H1 (cell line): ENCODE results near the gene MOB1B. TPM values are rescaled to one million over a fixed set of nuclear protein-coding genes. Genes with fewer than 3 reads are reported as not detected.

ENCODE experiments used
- BCL11A ChIP-seq, 2 experiments: IDR thresholded peaks; one replicate each; pipeline ENCODE4 v1.6.1; 2011; ENCODE audit warnings: low read depth in 2 of 2, low read length in 2 of 2, mild to moderate bottlenecking in 2 of 2
- JUND ChIP-seq: IDR thresholded peaks from 2 replicates; pipeline ENCODE4 v1.6.1; 2011; ENCODE audit warnings: mild to moderate bottlenecking, improper control_type of control experiment, low read length
- RAD21 ChIP-seq, 2 experiments: IDR thresholded peaks in 1 of 2; conservative IDR thresholded peaks in 1 of 2; 2 replicates each; pipeline ENCODE4 v1.6.1; 2011; ENCODE audit warnings: low read depth in 2 of 2, low read length in 2 of 2, improper control_type of control experiment in 1 of 2, inconsistent platforms in 1 of 2, mild to moderate bottlenecking in 1 of 2, moderate library complexity in 1 of 2
- TAF1 ChIP-seq: IDR thresholded peaks from 2 replicates; pipeline ENCODE4 v1.6.1; 2011; ENCODE audit warnings: mild to moderate bottlenecking, low read depth, low read length
- polyA plus RNA-seq, 7 experiments: library from polyadenylated mRNA; depleted of rRNA in 3 of 7; stranded (reverse) in 5 of 7; unstranded in 2 of 7; fragments of >200 nt in 5 of 7; fragments of 200-250 nt in 2 of 7; gene quantifications; 1 replicate in 5 of 7; 2 replicates in 1 of 7; 4 replicates in 1 of 7; pipeline versions ENCODE4 v1.2.1 to v1.2.3, GENCODE V29; 2011 to 2013; ENCODE audit warnings: missing spikeins in 2 of 7, mixed read lengths in 2 of 7
- total RNA-seq: library from RNA; stranded (reverse); fragmentation: NEBNext Ultra II Directional; extraction: Animal tissue kit (Norgen Biotek cat#: 25700); gene quantifications from 2 replicates; pipeline ENCODE4 v1.2.1, GENCODE V29; 2021
- TF ChIP-seq, protein P1 (sequence below): fragments of 300-600 bp; sonication (generic); IDR thresholded peaks from 2 replicates; pipeline ENCODE4 v1.7.1; 2012; ENCODE audit warnings: low read length, moderate library complexity, mild to moderate bottlenecking, inconsistent platforms; ENCODE audit not compliant: insufficient replicate concordance

Gene MOB1B
- total and polyA plus RNA-seq, 2 of the 8 experiments (the other 6 are each of a cell fraction or from before 2014, with no cell fraction given) = 3.8 to 33.5 TPM

DNA sequence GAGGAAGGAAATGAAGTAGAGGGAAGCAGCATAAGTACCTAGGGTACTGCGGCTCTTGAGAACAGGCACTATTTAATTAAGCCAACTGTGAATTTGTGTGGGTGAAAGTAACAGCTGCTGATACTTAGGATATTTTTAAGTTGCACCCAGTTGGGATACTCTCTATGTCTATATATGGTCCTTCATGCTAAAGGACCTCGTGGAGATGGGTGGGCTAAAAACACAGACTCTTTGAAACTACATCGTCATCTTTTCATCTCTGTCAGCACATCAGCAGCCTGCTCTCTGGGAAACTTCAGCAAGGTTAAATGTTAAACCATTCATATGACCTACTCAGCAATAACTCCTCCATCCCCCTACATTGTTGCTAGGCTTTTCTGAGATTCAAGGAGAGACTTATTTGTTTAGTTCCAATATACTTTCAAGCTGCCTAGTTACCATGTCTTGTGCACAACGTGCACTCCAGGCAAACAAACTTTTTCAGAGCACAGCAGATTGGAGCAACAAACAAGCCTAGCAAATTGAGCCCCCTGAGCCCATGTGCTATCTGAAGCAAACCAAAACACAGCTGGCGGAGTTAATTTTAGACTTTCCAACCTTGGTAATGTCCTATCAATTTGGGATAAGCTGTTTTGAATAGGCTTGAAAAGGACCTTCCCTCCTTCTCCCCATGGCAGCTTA is 6.2 kb upstream of the MOB1B start (continued):
- TF ChIP-seq, protein P1, sequence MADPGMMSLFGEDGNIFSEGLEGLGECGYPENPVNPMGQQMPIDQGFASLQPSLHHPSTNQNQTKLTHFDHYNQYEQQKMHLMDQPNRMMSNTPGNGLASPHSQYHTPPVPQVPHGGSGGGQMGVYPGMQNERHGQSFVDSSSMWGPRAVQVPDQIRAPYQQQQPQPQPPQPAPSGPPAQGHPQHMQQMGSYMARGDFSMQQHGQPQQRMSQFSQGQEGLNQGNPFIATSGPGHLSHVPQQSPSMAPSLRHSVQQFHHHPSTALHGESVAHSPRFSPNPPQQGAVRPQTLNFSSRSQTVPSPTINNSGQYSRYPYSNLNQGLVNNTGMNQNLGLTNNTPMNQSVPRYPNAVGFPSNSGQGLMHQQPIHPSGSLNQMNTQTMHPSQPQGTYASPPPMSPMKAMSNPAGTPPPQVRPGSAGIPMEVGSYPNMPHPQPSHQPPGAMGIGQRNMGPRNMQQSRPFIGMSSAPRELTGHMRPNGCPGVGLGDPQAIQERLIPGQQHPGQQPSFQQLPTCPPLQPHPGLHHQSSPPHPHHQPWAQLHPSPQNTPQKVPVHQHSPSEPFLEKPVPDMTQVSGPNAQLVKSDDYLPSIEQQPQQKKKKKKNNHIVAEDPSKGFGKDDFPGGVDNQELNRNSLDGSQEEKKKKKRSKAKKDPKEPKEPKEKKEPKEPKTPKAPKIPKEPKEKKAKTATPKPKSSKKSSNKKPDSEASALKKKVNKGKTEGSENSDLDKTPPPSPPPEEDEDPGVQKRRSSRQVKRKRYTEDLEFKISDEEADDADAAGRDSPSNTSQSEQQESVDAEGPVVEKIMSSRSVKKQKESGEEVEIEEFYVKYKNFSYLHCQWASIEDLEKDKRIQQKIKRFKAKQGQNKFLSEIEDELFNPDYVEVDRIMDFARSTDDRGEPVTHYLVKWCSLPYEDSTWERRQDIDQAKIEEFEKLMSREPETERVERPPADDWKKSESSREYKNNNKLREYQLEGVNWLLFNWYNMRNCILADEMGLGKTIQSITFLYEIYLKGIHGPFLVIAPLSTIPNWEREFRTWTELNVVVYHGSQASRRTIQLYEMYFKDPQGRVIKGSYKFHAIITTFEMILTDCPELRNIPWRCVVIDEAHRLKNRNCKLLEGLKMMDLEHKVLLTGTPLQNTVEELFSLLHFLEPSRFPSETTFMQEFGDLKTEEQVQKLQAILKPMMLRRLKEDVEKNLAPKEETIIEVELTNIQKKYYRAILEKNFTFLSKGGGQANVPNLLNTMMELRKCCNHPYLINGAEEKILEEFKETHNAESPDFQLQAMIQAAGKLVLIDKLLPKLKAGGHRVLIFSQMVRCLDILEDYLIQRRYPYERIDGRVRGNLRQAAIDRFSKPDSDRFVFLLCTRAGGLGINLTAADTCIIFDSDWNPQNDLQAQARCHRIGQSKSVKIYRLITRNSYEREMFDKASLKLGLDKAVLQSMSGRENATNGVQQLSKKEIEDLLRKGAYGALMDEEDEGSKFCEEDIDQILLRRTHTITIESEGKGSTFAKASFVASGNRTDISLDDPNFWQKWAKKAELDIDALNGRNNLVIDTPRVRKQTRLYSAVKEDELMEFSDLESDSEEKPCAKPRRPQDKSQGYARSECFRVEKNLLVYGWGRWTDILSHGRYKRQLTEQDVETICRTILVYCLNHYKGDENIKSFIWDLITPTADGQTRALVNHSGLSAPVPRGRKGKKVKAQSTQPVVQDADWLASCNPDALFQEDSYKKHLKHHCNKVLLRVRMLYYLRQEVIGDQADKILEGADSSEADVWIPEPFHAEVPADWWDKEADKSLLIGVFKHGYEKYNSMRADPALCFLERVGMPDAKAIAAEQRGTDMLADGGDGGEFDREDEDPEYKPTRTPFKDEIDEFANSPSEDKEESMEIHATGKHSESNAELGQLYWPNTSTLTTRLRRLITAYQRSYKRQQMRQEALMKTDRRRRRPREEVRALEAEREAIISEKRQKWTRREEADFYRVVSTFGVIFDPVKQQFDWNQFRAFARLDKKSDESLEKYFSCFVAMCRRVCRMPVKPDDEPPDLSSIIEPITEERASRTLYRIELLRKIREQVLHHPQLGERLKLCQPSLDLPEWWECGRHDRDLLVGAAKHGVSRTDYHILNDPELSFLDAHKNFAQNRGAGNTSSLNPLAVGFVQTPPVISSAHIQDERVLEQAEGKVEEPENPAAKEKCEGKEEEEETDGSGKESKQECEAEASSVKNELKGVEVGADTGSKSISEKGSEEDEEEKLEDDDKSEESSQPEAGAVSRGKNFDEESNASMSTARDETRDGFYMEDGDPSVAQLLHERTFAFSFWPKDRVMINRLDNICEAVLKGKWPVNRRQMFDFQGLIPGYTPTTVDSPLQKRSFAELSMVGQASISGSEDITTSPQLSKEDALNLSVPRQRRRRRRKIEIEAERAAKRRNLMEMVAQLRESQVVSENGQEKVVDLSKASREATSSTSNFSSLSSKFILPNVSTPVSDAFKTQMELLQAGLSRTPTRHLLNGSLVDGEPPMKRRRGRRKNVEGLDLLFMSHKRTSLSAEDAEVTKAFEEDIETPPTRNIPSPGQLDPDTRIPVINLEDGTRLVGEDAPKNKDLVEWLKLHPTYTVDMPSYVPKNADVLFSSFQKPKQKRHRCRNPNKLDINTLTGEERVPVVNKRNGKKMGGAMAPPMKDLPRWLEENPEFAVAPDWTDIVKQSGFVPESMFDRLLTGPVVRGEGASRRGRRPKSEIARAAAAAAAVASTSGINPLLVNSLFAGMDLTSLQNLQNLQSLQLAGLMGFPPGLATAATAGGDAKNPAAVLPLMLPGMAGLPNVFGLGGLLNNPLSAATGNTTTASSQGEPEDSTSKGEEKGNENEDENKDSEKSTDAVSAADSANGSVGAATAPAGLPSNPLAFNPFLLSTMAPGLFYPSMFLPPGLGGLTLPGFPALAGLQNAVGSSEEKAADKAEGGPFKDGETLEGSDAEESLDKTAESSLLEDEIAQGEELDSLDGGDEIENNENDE = no peak
- TF ChIP-seq BCL11A (IDR thresholded peaks at IDR 0.05; ENCODE audit: low read depth in 2 of 2, low read length in 2 of 2) = no peak
- no peak for TF ChIP-seq RAD21 (IDR thresholded peaks at IDR 0.05 in 1 of 2, conservative IDR thresholded peaks at IDR 0.05 in 1 of 2; ENCODE audit: low read depth in 2 of 2, low read length in 2 of 2)
- no peak for TF ChIP-seq TAF1
- TF ChIP-seq JUND = no peak
